Prostate gland (tissue), 2 donors: ENCODE results near the gene KBTBD12. TPM values are rescaled to one million over a fixed set of nuclear protein-coding genes. Genes with fewer than 3 reads are reported as not detected.

Source experiments
- DNase-seq: peaks from one replicate; pipeline ENCODE4 v3.0.0-alpha.2; 2019; ENCODE audit warnings: low spot score
- H3K27ac ChIP-seq, 2 donors: fragments of 200-600 bp; sonication (generic); 2 replicates each; pipeline ENCODE4 v1.5.1; 2017 to 2019
- H3K27me3 ChIP-seq: fragments of 200-600 bp; sonication (generic); replicated peaks from 2 replicates; pipeline ENCODE4 v1.5.1; 2019; ENCODE audit not compliant: insufficient read depth
- H3K36me3 ChIP-seq, 2 donors: fragments of 200-600 bp; sonication (generic); 1 replicate in 1 of 2; 2 replicates in 1 of 2; pipeline versions ENCODE4 v1.5.1 to v1.8.1; 2017 to 2019
- H3K4me1 ChIP-seq: fragments of 200-600 bp; sonication (generic); replicated peaks from 2 replicates; pipeline ENCODE4 v1.5.1; 2019
- H3K4me3 ChIP-seq, 2 donors: fragments of 200-600 bp; sonication (generic); 2 replicates each; pipeline ENCODE4 v1.5.1; 2017 to 2019
- H3K9me3 ChIP-seq: fragments of 200-600 bp; sonication (generic); 2 replicates; pipeline ENCODE4 v1.5.1; 2017
- POLR2A ChIP-seq: fragments of 450-650 bp; IDR thresholded peaks from one replicate; pipeline ENCODE4 v1.6.1; 2016; ENCODE audit warnings: antibody characterized with exemption, mild to moderate bottlenecking
- POLR2AphosphoS5 ChIP-seq: sonication (generic); formaldehyde crosslinking; IDR thresholded peaks from one replicate; pipeline ENCODE4 v1.6.1; 2017; ENCODE audit warnings: antibody characterized with exemption
- WGBS: methylation state at CpG from one replicate; pipeline ENCODE4 v1.1.5; 2018; 5-methylcytosine and 5-hydroxymethylcytosine counted together
- intact Hi-C: fragments of 100-400 bp; cut with DNase I; formaldehyde crosslinking; loops from one replicate; pipeline ENCODE4 v1.14.2; 2022
- total RNA-seq, 2 donors: library from RNA; depleted of rRNA; stranded (reverse); fragments of >200 nt; gene quantifications; one replicate each; pipeline ENCODE4 v1.1.0, GENCODE V29; 2016
- TF ChIP-seq, protein P1 (sequence below), 4 experiments: fragments of 200-600 bp in 2 of 4; fragments of 450-650 bp in 2 of 4; sonication (generic) in 2 of 4; IDR thresholded peaks; 1 replicate in 3 of 4; 2 replicates in 1 of 4; pipeline ENCODE4 v1.5.1; 2016 to 2019; ENCODE audit warnings: antibody characterized with exemption in 4 of 4, mild to moderate bottlenecking in 2 of 4, moderate library complexity in 2 of 4

KBTBD12 gene
- total RNA-seq, 2 donors from 2014 or later: 1.2 TPM; not detected in 1

- no peak for DNase-seq
- WGBS: 69% methylated on average over 5 of the region's 5 CpGs
- intact Hi-C loops: no loop called here
- Histone ChIP-seq H3K9me3 (no peaks in the 10 kb centered on the region), H3K27me3 (no peaks in the 10 kb centered on the region), H3K4me3 (no peak overlapping the region), H3K4me1 (no peaks in the 10 kb centered on the region), H3K27ac (no peak overlapping the region), H3K36me3 (no peaks in the 10 kb centered on the region)
- no peak for TF ChIP-seq POLR2A
- no peak for TF ChIP-seq POLR2AphosphoS5
- TF ChIP-seq, protein P1, sequence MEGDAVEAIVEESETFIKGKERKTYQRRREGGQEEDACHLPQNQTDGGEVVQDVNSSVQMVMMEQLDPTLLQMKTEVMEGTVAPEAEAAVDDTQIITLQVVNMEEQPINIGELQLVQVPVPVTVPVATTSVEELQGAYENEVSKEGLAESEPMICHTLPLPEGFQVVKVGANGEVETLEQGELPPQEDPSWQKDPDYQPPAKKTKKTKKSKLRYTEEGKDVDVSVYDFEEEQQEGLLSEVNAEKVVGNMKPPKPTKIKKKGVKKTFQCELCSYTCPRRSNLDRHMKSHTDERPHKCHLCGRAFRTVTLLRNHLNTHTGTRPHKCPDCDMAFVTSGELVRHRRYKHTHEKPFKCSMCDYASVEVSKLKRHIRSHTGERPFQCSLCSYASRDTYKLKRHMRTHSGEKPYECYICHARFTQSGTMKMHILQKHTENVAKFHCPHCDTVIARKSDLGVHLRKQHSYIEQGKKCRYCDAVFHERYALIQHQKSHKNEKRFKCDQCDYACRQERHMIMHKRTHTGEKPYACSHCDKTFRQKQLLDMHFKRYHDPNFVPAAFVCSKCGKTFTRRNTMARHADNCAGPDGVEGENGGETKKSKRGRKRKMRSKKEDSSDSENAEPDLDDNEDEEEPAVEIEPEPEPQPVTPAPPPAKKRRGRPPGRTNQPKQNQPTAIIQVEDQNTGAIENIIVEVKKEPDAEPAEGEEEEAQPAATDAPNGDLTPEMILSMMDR (IDR thresholded peaks at IDR 0.05): no peak
Measured at GRCh38 chr3:127929818-127930413, 14.9 kb downstream of the KBTBD12 start.

DNA sequence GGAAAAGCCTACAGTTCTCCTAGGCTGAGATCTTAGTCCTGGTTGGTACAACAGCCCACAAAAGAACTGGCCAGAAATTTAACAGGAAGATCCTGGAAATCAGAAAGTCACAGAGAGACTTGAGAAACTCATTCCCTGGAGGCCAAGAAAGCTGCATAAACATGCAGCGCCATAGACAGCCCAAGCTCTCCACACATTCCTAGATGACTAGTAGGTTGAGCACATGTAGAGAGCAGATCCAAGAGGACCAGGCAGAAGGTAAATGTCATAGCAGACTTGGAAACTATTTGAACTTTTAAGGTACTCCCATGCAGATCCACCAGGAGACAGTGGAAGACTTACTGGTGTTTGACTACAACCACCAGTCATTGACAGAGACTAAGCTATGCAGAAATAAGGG is 18.4 kb downstream of the KBTBD12 start:
- no peaks in the 10 kb centered on the region for H3K9me3 ChIP-seq
- TF ChIP-seq POLR2AphosphoS5 (no peak), POLR2A (no peak)
- TF ChIP-seq, protein P1 (IDR thresholded peaks at IDR 0.05): no peak
- no peaks in the 10 kb centered on the region for H3K4me1 ChIP-seq
- no peaks in the 10 kb centered on the region for H3K27me3 ChIP-seq
- intact Hi-C loops: no loop called here
- no peak for DNase-seq
- no peaks in the 10 kb centered on the region for H3K36me3 ChIP-seq
- no peak overlapping the region for H3K4me3 ChIP-seq
- WGBS: 100% methylated on average over 1 of the region's 1 CpG
- no peak overlapping the region for H3K27ac ChIP-seq

GRCh38 chr3:127938800-127939199 is 23.8 kb downstream of the KBTBD12 start:
- TF ChIP-seq, protein P1 (IDR thresholded peaks at IDR 0.05): no peak
- TF ChIP-seq POLR2A (no peak), POLR2AphosphoS5 (no peak)
- no peaks in the 10 kb centered on the region for H3K4me1 ChIP-seq
- intact Hi-C loops: no loop called here
- no peaks in the 10 kb centered on the region for H3K36me3 ChIP-seq
- no peak for DNase-seq
- WGBS: 92% methylated on average over 4 of the region's 4 CpGs
- no peaks in the 10 kb centered on the region for H3K9me3 ChIP-seq
- no peaks in the 10 kb centered on the region for H3K27me3 ChIP-seq
- no peak overlapping the region for H3K27ac ChIP-seq
- H3K4me3 ChIP-seq: no peak overlapping the region

DNA sequence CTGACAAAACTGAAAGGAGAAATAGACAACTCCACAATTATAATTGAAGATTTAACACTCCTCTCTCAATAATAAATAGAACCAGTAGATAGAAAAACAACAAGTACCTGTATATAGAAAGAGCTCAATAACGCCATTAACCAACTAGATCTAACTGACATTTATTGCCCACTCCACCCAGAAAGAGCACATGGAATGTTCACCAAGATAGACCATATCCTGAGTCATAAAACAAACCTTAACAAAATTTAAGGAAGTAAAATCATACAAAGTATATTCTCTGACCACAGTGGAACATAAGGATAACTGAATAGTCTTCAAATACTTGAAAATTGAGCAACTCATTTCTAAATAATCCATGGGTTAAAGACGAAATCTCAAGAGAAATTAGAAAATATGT is 25.1 kb downstream of the KBTBD12 start:
- no peaks in the 10 kb centered on the region for H3K9me3 ChIP-seq
- no peaks in the 10 kb centered on the region for H3K36me3 ChIP-seq
- TF ChIP-seq POLR2A (no peak), POLR2AphosphoS5 (no peak)
- TF ChIP-seq, protein P1 (IDR thresholded peaks at IDR 0.05): no peak
- no peaks in the 10 kb centered on the region for H3K4me1 ChIP-seq
- H3K4me3 ChIP-seq: no peak overlapping the region
- H3K27ac ChIP-seq: no peak overlapping the region
- intact Hi-C loops: no loop called here
- 61% methylated on average over 2 of the region's 2 CpGs for WGBS
- H3K27me3 ChIP-seq: no peaks in the 10 kb centered on the region
- DNase-seq: no peak

- Histone ChIP-seq H3K9me3 (no peaks in the 10 kb centered on the region), H3K4me3 (no peak overlapping the region), H3K27ac (no peak overlapping the region), H3K4me1 (no peaks in the 10 kb centered on the region), H3K27me3 (no peaks in the 10 kb centered on the region), H3K36me3 (no peaks in the 10 kb centered on the region)
- intact Hi-C loops: no loop called here
- TF ChIP-seq POLR2A: no peak
- TF ChIP-seq, protein P1 (IDR thresholded peaks at IDR 0.05): no peak
- no peak for TF ChIP-seq POLR2AphosphoS5
- no peak for DNase-seq
Measured at GRCh38 chr3:127942613-127943012, 27.6 kb downstream of the KBTBD12 start.
